PC-9 (cell line): ENCODE results near the gene EEIG2. TPM values are rescaled to one million over a fixed set of nuclear protein-coding genes. Genes with fewer than 3 reads are reported as not detected.

Source experiments
- BruUV-seq: library from RNA; stranded (reverse); fragments of 400-500 nt; replicated peaks from 2 replicates; lab custom pipeline; 2021; lab: Mats Ljungman, UMichigan
- CTCF ChIA-PET: fragments of 300-600 bp; sonication (Branson Sonifier 250); formaldehyde crosslinking; loops from one replicate; lab custom pipeline; 2022; ENCODE audit warnings: antibody characterized with exemption; lab: Charles Lee
- POLR2A ChIA-PET: fragments of 300-600 bp; sonication (Branson Sonifier 250); formaldehyde crosslinking; loops from one replicate; lab custom pipeline; 2022; ENCODE audit warnings: antibody characterized with exemption; ENCODE audit not compliant: unreplicated experiment; lab: Charles Lee
- DNase-seq, 2 experiments: peaks; one replicate each; pipeline versions ENCODE4 v3.0.0 to v3.0.0-alpha.2; 2015 to 2022; ENCODE audit warnings: mixed read lengths in 1 of 2
- H2AFZ ChIP-seq: fragments of 200-600 bp; sonication (generic); 2 replicates; pipeline ENCODE4 v1.8.1; 2017; ENCODE audit warnings: antibody characterized with exemption
- H3F3A ChIP-seq: fragments of 200-600 bp; sonication (generic); 2 replicates; pipeline ENCODE4 v1.8.1; 2017; ENCODE audit warnings: antibody characterized with exemption, mild to moderate bottlenecking, low read depth; ENCODE audit not compliant: insufficient read depth
- H3K27ac ChIP-seq: fragments of 200-600 bp; sonication (generic); 2 replicates; pipeline ENCODE4 v1.6.1; 2016; ENCODE audit warnings: mixed run types
- H3K27me3 ChIP-seq: fragments of 200-600 bp; sonication (generic); 2 replicates; pipeline ENCODE4 v1.6.1; 2016; ENCODE audit warnings: low read depth, mixed run types; ENCODE audit not compliant: insufficient read depth
- H3K36me3 ChIP-seq: fragments of 200-600 bp; sonication (generic); 2 replicates; pipeline ENCODE4 v1.6.1; 2016; ENCODE audit warnings: low read depth, mixed run types
- H3K4me1 ChIP-seq: fragments of 200-600 bp; sonication (generic); replicated peaks from 2 replicates; pipeline ENCODE4 v1.6.1; 2016; ENCODE audit warnings: mixed run types; ENCODE audit not compliant: insufficient read depth
- H3K4me2 ChIP-seq: fragments of 200-600 bp; sonication (generic); 2 replicates; pipeline ENCODE4 v1.6.1; 2017; ENCODE audit warnings: mixed run types
- H3K4me3 ChIP-seq: fragments of 200-600 bp; sonication (generic); 2 replicates; pipeline ENCODE4 v1.6.1; 2016; ENCODE audit warnings: mixed run types
- H3K79me2 ChIP-seq: fragments of 200-600 bp; sonication (generic); 2 replicates; pipeline ENCODE4 v1.6.1; 2017; ENCODE audit warnings: low read depth, mixed run types
- H3K9me2 ChIP-seq: fragments of 200-600 bp; sonication (generic); 2 replicates; pipeline ENCODE4 v1.8.1; 2017; ENCODE audit warnings: mild to moderate bottlenecking; ENCODE audit not compliant: insufficient read depth
- H3K9me3 ChIP-seq: fragments of 200-600 bp; sonication (generic); 2 replicates; pipeline ENCODE4 v1.8.1; 2016; ENCODE audit warnings: low read depth; ENCODE audit not compliant: insufficient read depth
- H4K20me1 ChIP-seq: fragments of 200-600 bp; sonication (generic); 2 replicates; pipeline ENCODE4 v1.8.1; 2017; ENCODE audit not compliant: insufficient read depth
- CTCF ChIP-seq: fragments of 200-600 bp; sonication (generic); conservative IDR thresholded peaks from 2 replicates; pipeline ENCODE4 v1.6.1; 2017; ENCODE audit warnings: mixed run types, antibody characterized with exemption, mild to moderate bottlenecking, moderate library complexity
- EZH2 ChIP-seq: fragments of 200-600 bp; sonication (generic); IDR thresholded peaks from 2 replicates; pipeline ENCODE4 v1.8.0; 2017; ENCODE audit warnings: antibody characterized with exemption, low read depth
- intact Hi-C: fragments of 100-400 bp; cut with micrococcal nuclease; formaldehyde crosslinking; loops from one replicate; pipeline ENCODE4 v1.10.0; 2022; ENCODE audit not compliant: unreplicated experiment
- total RNA-seq: library from RNA; stranded (reverse); gene quantifications from 2 replicates; pipeline ENCODE4 v1.2.3, GENCODE V29; 2021

EEIG2 gene
- total RNA-seq, 1 experiment from 2014 or later = 31.9 TPM

DNA sequence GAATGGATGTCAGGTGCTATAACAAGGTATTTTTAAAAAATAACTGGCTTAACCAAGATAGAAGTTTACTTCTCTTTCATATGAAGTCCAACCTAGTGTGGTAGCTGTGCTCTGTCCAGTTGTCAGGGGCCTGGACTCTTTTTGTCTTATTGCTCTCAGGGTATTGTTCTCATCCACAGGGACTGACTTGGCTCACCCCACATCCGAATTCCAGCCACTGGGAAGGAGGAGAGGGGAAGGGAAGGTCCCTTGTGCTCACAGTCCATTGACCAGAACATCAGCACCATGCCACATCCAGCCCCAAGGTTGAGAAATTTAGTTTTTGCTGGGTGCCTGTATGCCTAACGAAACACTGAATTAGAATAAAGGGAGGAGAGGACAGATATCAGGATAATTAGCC lies 8.7 kb downstream of the EEIG2 start:
- Histone ChIP-seq H3K9me2 (no peaks in the 10 kb centered on the region), H3F3A (no peaks in the 10 kb centered on the region), H3K36me3 (no peaks in the 10 kb centered on the region), H3K4me2 (no peak overlapping the region), H2AFZ (no peak overlapping the region), H3K79me2 (0 out of 2 replicates have a peak, but pooled peaks cover 8% of the 10 kb centered on the region), H3K9me3 (no peaks in the 10 kb centered on the region), H3K4me1 (no peaks in the 10 kb centered on the region), H3K27ac (no peak overlapping the region), H4K20me1 (no peaks in the 10 kb centered on the region), H3K4me3 (no peak overlapping the region), H3K27me3 (no peaks in the 10 kb centered on the region)
- TF ChIP-seq EZH2 (no peak), CTCF (no peak)
- ChIA-PET POLR2A (no interaction called here), CTCF (no interaction called here)
- no peak for DNase-seq
- intact Hi-C loops = no loop called here
- BruUV-seq = no TSS peak

DNA sequence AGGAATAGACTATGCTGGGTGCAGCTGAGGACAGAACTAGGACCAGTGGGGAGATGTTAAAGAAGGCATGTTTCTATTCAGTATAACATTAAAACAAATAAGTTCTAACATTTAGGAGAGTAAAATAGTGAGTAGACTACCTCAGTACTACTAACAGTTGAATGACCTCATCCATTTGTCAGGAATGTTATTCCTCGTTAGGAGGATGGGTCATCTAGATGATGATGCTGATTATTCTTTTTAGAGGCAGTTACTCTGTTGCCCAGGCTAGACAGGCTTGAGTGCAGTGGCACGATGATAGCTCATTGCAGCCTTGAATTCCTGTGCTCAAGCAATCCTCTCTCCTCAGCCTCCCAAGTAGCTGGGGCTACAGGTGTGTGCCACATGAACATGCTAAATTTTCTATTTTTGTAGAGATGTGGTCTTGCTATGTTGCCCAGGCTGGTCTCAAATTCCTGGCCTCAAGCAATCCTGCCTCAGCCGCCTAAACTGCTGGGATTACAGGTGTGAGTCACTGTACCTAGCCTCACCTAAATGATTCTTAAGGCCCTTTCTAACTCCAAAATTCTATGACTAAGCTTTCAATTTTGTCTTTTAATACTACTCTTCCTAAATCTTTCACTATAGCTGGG lies 9.3 kb downstream of the EEIG2 start:
- H3K79me2 ChIP-seq = 0 out of 2 replicates have a peak, but pooled peaks cover 2% of the 10 kb centered on the region
- H4K20me1 ChIP-seq = no peaks in the 10 kb centered on the region
- no peaks in the 10 kb centered on the region for H3K4me1 ChIP-seq
- H3K4me2 ChIP-seq = no peak overlapping the region
- DNase-seq = no peak
- no peaks in the 10 kb centered on the region for H3K27me3 ChIP-seq
- POLR2A ChIA-PET = no interaction called here
- H3K9me2 ChIP-seq = no peaks in the 10 kb centered on the region
- H3K4me3 ChIP-seq = no peak overlapping the region
- H3K9me3 ChIP-seq = peaks cover 4% of the 10 kb centered on the region; the same call in 1 of the 2 replicates
- no peak for TF ChIP-seq EZH2
- H3K36me3 ChIP-seq = no peaks in the 10 kb centered on the region
- no peak overlapping the region for H3K27ac ChIP-seq
- intact Hi-C loops = no loop called here
- CTCF ChIA-PET = no interaction called here
- BruUV-seq = no TSS peak
- no peaks in the 10 kb centered on the region for H3F3A ChIP-seq
- H2AFZ ChIP-seq = no peak overlapping the region

GRCh38 chr1:108570128-108570527 lies 10.2 kb downstream of the EEIG2 start:
- Histone ChIP-seq H3K27me3 (no peaks in the 10 kb centered on the region), H3K4me2 (no peak overlapping the region), H3K4me1 (no peaks in the 10 kb centered on the region), H4K20me1 (no peaks in the 10 kb centered on the region), H3K9me2 (no peaks in the 10 kb centered on the region), H2AFZ (no peak overlapping the region), H3K36me3 (no peaks in the 10 kb centered on the region), H3K4me3 (no peak overlapping the region), H3F3A (no peaks in the 10 kb centered on the region), H3K79me2 (no peaks in the 10 kb centered on the region), H3K27ac (no peak overlapping the region), H3K9me3 (peaks cover 5% of the 10 kb centered on the region; the same call in 1 of the 2 replicates)
- DNase-seq = no peak
- TF ChIP-seq CTCF (peak; percentile 65; the same call in 1 of the 2 replicates), EZH2 (no peak)
- intact Hi-C loops = no loop called here
- no TSS peak for BruUV-seq
- ChIA-PET POLR2A (no interaction called here), CTCF (no interaction called here)
